HepG2 (cell line): ENCODE results near the gene SPAG9.
A peak's percentile ranks its signal among the peaks of the same experiment; 100 is the strongest.

Experiments used
- ATF7-NPFF ChIP-seq: sonication (generic); formaldehyde crosslinking; IDR thresholded peaks from 2 replicates; pipeline ENCODE4 v1.8.1; 2023; ENCODE audit warnings: mild to moderate bottlenecking, low read depth, missing genetic modification reagents, moderate library complexity
- DNMT3B ChIP-seq: conservative IDR thresholded peaks from 2 replicates; pipeline ENCODE4 v1.6.1; 2016; ENCODE audit warnings: missing biosample characterization, control low read depth
- JUND ChIP-seq: sonication (generic); formaldehyde crosslinking; IDR thresholded peaks from 2 replicates; pipeline ENCODE4 v1.8.0; 2022; ENCODE audit warnings: mild to moderate bottlenecking, missing genetic modification reagents
- MXD3 ChIP-seq: IDR thresholded peaks from 2 replicates; pipeline ENCODE4 v1.6.1; 2016; ENCODE audit warnings: mild to moderate bottlenecking, missing biosample characterization, missing genetic modification reagents
- MXI1 ChIP-seq: IDR thresholded peaks from 3 replicates; pipeline ENCODE4 v1.6.1; 2012; ENCODE audit warnings: low read depth, low read length, inconsistent platforms, borderline replicate concordance
- RAD21 ChIP-seq: fragments of 450-650 bp; formaldehyde crosslinking; IDR thresholded peaks from 2 replicates; pipeline ENCODE4 v1.5.0; 2020; ENCODE audit warnings: mild to moderate bottlenecking
- SMARCC2 ChIP-seq: fragments of 450-650 bp; IDR thresholded peaks from 2 replicates; pipeline ENCODE4 v1.6.1; 2017; ENCODE audit warnings: antibody characterized with exemption, mild to moderate bottlenecking
- TCF7L2 ChIP-seq: IDR thresholded peaks from 2 replicates; pipeline ENCODE4 v1.6.1; 2011; ENCODE audit warnings: mild to moderate bottlenecking, low read depth, low read length, moderate library complexity
- ZNF687 ChIP-seq: sonication (generic); formaldehyde crosslinking; IDR thresholded peaks from 2 replicates; pipeline ENCODE4 v1.5.1; 2020; ENCODE audit warnings: mild to moderate bottlenecking, missing genetic modification reagents, moderate library complexity
- TF ChIP-seq, protein P1 (sequence below): sonication (generic); formaldehyde crosslinking; IDR thresholded peaks from 2 replicates; pipeline ENCODE4 v1.5.0; 2020; ENCODE audit warnings: mild to moderate bottlenecking, missing genetic modification reagents, moderate library complexity
- TF ChIP-seq, protein P2 (sequence below): IDR thresholded peaks from 2 replicates; pipeline ENCODE4 v1.6.1; 2016; ENCODE audit warnings: missing compliant biosample characterization, missing genetic modification reagents, borderline replicate concordance

- TF ChIP-seq JUND (CRISPR knock-in tag) (no peak), SMARCC2 (no peak), ZNF687 (CRISPR knock-in tag) (peak; percentile 95), MXI1 (no peak), MXD3 (CRISPR knock-in tag) (no peak; the same call in 1 of the 2 replicates), RAD21 (CRISPR knock-in tag) (no peak), DNMT3B (no peak), ATF7-NPFF (CRISPR knock-in tag) (no peak), TCF7L2 (no peak)
- TF ChIP-seq, protein P1, sequence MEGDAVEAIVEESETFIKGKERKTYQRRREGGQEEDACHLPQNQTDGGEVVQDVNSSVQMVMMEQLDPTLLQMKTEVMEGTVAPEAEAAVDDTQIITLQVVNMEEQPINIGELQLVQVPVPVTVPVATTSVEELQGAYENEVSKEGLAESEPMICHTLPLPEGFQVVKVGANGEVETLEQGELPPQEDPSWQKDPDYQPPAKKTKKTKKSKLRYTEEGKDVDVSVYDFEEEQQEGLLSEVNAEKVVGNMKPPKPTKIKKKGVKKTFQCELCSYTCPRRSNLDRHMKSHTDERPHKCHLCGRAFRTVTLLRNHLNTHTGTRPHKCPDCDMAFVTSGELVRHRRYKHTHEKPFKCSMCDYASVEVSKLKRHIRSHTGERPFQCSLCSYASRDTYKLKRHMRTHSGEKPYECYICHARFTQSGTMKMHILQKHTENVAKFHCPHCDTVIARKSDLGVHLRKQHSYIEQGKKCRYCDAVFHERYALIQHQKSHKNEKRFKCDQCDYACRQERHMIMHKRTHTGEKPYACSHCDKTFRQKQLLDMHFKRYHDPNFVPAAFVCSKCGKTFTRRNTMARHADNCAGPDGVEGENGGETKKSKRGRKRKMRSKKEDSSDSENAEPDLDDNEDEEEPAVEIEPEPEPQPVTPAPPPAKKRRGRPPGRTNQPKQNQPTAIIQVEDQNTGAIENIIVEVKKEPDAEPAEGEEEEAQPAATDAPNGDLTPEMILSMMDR (CRISPR knock-in tag) = peak; percentile 27
- TF ChIP-seq, protein P2, sequence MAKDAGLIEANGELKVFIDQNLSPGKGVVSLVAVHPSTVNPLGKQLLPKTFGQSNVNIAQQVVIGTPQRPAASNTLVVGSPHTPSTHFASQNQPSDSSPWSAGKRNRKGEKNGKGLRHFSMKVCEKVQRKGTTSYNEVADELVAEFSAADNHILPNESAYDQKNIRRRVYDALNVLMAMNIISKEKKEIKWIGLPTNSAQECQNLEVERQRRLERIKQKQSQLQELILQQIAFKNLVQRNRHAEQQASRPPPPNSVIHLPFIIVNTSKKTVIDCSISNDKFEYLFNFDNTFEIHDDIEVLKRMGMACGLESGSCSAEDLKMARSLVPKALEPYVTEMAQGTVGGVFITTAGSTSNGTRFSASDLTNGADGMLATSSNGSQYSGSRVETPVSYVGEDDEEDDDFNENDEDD = peak; percentile 10; the same call in 1 of the 2 replicates
These were observed 180.6 kb downstream of the SPAG9 start for GRCh38 chr17:50939795-50940684.
